Osteoblast (primary cell): ENCODE results near the gene CRAT. TPM values are rescaled to one million over a fixed set of nuclear protein-coding genes. Genes with fewer than 3 reads are reported as not detected.

Experiments
- DNase-seq: peaks from one replicate; pipeline ENCODE4 v3.0.0; 2011; ENCODE audit warnings: low spot score, mixed read lengths; ENCODE audit not compliant: insufficient read length; ENCODE audit errors: missing footprints
- H2AFZ ChIP-seq: 2 replicates; pipeline ENCODE4 v1.6.0; 2011; ENCODE audit warnings: mild to moderate bottlenecking, low read length
- H3K27ac ChIP-seq: 2 replicates; pipeline ENCODE4 v1.5.1; 2011; ENCODE audit warnings: mild to moderate bottlenecking, low read depth, low read length, moderate library complexity
- H3K27me3 ChIP-seq: 2 replicates; pipeline ENCODE4 v1.6.0; 2012; ENCODE audit warnings: mild to moderate bottlenecking, control low read depth, inconsistent platforms, low read length, moderate library complexity; ENCODE audit not compliant: insufficient read depth
- H3K36me3 ChIP-seq: 2 replicates; pipeline ENCODE4 v1.5.1; 2011; ENCODE audit warnings: mild to moderate bottlenecking, low read length, control low read depth, moderate library complexity; ENCODE audit not compliant: insufficient read depth
- H3K4me1 ChIP-seq: 2 replicates; pipeline ENCODE4 v1.5.1; 2011; ENCODE audit warnings: mild to moderate bottlenecking, low read length, control low read depth, moderate library complexity; ENCODE audit not compliant: insufficient read depth
- H3K4me2 ChIP-seq: 2 replicates; pipeline ENCODE4 v1.6.0; 2011; ENCODE audit warnings: mild to moderate bottlenecking, low read length; ENCODE audit not compliant: insufficient read depth
- H3K4me3 ChIP-seq: fragments of 200-600 bp; sonication (generic); 3 replicates; pipeline ENCODE4 v1.5.1; 2012; ENCODE audit warnings: mild to moderate bottlenecking, low read length, inconsistent platforms; ENCODE audit not compliant: insufficient read depth
- H3K79me2 ChIP-seq: 2 replicates; pipeline ENCODE4 v1.6.0; 2012; ENCODE audit warnings: mild to moderate bottlenecking, low read length, control low read depth, inconsistent platforms; ENCODE audit not compliant: insufficient read depth
- H3K9me3 ChIP-seq: 2 replicates; pipeline ENCODE4 v1.5.1; 2011; ENCODE audit warnings: low read depth, low read length, control low read depth
- H4K20me1 ChIP-seq: 2 replicates; pipeline ENCODE4 v1.6.0; 2012; ENCODE audit warnings: mild to moderate bottlenecking, low read length, control low read depth; ENCODE audit not compliant: insufficient read depth
- total RNA-seq: library from RNA; depleted of rRNA; stranded (reverse); fragments of >200 nt; gene quantifications from 2 replicates; pipeline ENCODE4 v1.2.3, GENCODE V29; 2012
- TF ChIP-seq, protein P1 (sequence below): IDR thresholded peaks from 2 replicates; pipeline ENCODE4 v1.5.1; 2011; ENCODE audit warnings: mild to moderate bottlenecking, low read depth, low read length, moderate library complexity; ENCODE audit errors: extremely low read depth

CRAT gene
- total RNA-seq, 1 donor, result 79.6 TPM

DNA sequence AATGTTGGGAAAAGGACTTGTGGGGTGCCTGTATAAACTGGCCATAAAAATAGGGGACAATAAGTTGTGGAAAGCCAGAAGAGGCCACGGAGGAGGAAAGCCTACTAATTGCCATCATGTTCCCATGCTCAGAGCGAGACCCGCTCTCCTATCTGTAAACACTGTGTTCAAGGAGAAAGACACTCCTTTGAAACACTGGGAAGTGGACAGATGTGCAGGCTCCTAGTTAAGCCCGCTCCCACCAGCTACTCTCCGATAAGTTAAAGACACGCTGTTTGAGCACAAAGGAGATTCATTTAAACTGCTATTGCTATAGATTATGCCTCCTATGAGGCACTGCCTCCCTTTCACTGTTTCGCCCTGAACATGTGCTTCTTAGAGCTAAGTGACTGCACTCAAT is 9.3 kb downstream of the CRAT start:
- Histone ChIP-seq H3K27ac (no peak overlapping the region), H3K4me1 (no peaks in the 10 kb centered on the region), H3K4me3 (no peak overlapping the region), H2AFZ (no peak overlapping the region), H3K79me2 (no peaks in the 10 kb centered on the region), H4K20me1 (no peaks in the 10 kb centered on the region), H3K4me2 (no peak overlapping the region), H3K27me3 (no peaks in the 10 kb centered on the region), H3K36me3 (peaks cover 5% of the 10 kb centered on the region), H3K9me3 (no peaks in the 10 kb centered on the region)
- TF ChIP-seq, protein P1, sequence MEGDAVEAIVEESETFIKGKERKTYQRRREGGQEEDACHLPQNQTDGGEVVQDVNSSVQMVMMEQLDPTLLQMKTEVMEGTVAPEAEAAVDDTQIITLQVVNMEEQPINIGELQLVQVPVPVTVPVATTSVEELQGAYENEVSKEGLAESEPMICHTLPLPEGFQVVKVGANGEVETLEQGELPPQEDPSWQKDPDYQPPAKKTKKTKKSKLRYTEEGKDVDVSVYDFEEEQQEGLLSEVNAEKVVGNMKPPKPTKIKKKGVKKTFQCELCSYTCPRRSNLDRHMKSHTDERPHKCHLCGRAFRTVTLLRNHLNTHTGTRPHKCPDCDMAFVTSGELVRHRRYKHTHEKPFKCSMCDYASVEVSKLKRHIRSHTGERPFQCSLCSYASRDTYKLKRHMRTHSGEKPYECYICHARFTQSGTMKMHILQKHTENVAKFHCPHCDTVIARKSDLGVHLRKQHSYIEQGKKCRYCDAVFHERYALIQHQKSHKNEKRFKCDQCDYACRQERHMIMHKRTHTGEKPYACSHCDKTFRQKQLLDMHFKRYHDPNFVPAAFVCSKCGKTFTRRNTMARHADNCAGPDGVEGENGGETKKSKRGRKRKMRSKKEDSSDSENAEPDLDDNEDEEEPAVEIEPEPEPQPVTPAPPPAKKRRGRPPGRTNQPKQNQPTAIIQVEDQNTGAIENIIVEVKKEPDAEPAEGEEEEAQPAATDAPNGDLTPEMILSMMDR, result no peak
- no peak for DNase-seq

DNA sequence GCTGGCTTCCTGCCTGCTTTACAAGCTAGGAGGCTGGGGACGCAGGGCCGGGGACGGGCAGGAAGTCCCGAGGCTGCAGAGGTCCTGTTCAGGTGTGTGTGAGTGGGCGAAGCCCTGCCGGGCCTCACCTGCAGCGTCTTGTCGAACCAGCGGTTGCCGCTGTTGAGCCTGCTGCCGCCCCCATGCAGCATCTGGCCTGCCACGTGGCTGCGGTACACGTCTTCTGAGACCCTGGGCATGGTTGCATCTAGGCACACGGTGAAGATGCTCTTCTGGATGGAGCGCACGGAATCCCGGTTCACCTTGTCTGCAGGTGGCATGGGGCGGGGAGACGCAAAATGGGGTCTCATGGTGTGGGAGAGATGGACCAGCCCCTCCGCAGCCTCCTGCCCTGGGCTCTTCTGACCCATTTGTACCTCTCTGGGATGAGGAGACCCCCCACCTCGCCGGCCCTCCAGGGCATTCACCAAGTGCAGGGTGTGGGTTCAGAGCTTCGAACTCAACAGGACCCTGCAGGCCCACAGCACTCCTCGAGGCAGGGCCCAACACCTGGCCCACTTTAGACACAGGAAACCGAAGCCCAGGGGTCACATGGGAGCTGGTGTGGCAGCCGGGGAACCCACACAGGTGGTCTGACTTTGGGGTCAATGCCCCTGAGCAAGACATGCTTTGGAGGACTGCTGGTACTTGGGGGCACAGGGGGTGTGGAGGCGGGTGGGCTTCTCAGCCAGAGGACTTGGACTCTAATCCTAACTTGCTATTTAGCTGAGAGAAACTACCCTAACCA is 10.0 kb downstream of the CRAT start:
- TF ChIP-seq, protein P1, result no peak
- Histone ChIP-seq H2AFZ (no peak overlapping the region), H3K27me3 (no peaks in the 10 kb centered on the region), H3K4me3 (no peak overlapping the region), H3K4me2 (no peak overlapping the region), H3K36me3 (peaks cover 11% of the 10 kb centered on the region), H3K27ac (no peak overlapping the region), H4K20me1 (no peaks in the 10 kb centered on the region), H3K9me3 (no peaks in the 10 kb centered on the region), H3K79me2 (no peaks in the 10 kb centered on the region), H3K4me1 (no peaks in the 10 kb centered on the region)
- peak; percentile 49 for DNase-seq

- Histone ChIP-seq H3K9me3 (no peaks in the 10 kb centered on the region), H3K4me2 (no peak overlapping the region), H2AFZ (no peak overlapping the region)
Observed at GRCh38 chr9:129098328-129098727, 12.3 kb downstream of the CRAT start.

DNA sequence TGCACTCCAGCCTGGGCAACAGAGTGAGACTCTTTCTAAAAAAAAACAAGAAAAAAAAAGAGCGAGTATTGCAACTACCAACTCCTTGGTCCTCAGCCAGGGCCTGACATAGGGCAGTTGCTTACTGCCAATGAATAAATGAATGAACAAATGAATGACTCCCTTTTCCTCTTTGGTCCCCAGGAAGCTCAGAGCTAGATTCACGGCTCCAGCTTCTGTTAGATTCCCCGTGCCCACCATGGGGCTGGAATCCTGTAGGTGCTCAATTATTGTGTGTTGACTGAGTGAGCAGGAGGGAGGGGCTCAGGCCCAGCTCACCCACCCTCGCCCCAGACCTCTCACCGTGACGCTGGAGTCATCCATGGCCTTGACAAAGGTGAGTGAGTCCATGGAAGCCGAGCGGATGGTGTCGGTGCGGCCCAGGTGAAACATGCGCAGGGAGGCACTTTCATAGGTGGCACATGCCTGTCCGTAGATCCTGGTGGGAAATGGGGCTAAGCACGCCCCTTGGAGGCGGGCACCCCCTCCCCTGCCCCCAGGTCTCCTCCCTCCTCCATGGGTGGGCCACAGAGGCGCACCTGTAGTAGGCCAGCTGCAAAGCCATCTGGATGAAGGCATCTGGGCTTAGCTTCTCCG is 12.8 kb downstream of the CRAT start:
- H3K79me2 ChIP-seq, result no peaks in the 10 kb centered on the region
- peak; percentile 67 for DNase-seq
- no peak overlapping the region for H2AFZ ChIP-seq
- peaks cover 12% of the 10 kb centered on the region for H3K36me3 ChIP-seq
- H3K4me1 ChIP-seq, result no peaks in the 10 kb centered on the region
- H3K27me3 ChIP-seq, result no peaks in the 10 kb centered on the region
- TF ChIP-seq, protein P1, result no peak
- no peak overlapping the region for H3K4me3 ChIP-seq
- H3K9me3 ChIP-seq, result no peaks in the 10 kb centered on the region
- H3K4me2 ChIP-seq, result no peak overlapping the region
- no peak overlapping the region for H3K27ac ChIP-seq
- H4K20me1 ChIP-seq, result no peaks in the 10 kb centered on the region

More at GRCh38 chr9:129098328-129098727, 12.3 kb downstream of the CRAT start:
- DNase-seq, result peak; percentile 56
- Histone ChIP-seq H3K27ac (no peak overlapping the region), H4K20me1 (no peaks in the 10 kb centered on the region), H3K36me3 (peaks cover 12% of the 10 kb centered on the region), H3K79me2 (no peaks in the 10 kb centered on the region), H3K4me1 (no peaks in the 10 kb centered on the region), H3K27me3 (no peaks in the 10 kb centered on the region), H3K4me3 (no peak overlapping the region)
- TF ChIP-seq, protein P1, result no peak
